Activated CD8-positive, alpha-beta memory T cell treated with anti-CD3 and anti-CD28 coated beads for 36 hours (primary cell): ENCODE results near the gene CTCF. TPM values are rescaled to one million over a fixed set of nuclear protein-coding genes. Genes with fewer than 3 reads are reported as not detected.

ENCODE experiments used
- CTCF ChIA-PET: fragments of 350-600 bp; sonication (Branson Sonifier 250); formaldehyde crosslinking; loops from one replicate; lab custom pipeline; 2021; ENCODE audit warnings: antibody characterized with exemption; lab: Charles Lee
- POLR2A ChIA-PET: fragments of 350-600 bp; sonication (Branson Sonifier 250); formaldehyde crosslinking; loops from one replicate; lab custom pipeline; 2021; ENCODE audit warnings: antibody characterized with exemption; lab: Charles Lee
- total RNA-seq, 2 experiments: library from RNA; stranded (reverse); gene quantifications; one replicate each; pipeline ENCODE4 v1.2.3, GENCODE V29; 2021

The CTCF gene
- total RNA-seq, 2 experiments from 2014 or later, result 54.2 to 55.1 TPM

DNA sequence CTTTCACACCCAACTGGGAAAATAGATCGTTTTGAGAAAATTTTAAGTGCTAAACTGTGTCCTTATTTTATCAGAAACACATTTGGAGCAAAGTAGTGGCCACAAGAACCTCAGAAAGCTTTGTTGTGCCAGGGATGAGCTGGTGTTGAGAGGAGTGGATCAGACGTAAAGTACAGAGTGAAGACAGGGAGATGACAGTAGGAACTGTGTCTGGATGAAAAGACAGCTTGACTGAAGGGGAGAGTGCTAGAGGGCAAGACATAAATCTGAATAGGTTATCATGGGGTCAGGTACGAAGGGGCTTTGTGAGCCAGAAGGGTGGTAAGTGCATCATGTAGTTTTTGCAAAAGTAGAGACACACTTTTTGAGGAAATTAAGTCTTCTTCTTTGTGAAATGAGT is 43.3 kb downstream of the CTCF start:
- ChIA-PET POLR2A (no interaction called here), CTCF (no interaction called here)

DNA sequence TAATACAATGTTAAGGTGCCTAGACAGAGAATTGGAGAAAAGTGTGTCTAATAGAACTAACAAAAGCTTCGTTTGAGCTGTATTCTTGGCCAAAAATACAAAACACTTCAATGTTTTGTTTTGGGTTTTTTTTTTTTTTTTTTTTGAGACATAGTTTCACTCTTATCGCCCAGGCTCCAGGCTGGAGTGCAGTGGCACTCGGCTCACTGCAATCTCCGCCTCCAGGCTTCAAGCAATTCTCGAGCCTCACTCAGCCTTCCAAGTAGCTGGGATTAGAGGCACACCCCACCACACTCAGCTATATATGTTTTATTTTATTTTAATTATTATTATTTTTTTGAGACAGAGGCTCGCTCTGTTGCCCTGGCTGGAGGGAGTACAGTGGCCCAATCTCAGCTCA is 44.3 kb downstream of the CTCF start:
- CTCF ChIA-PET, result interaction anchor here (0.6 to 0.7 kb wide), 2 partner anchors 45 to 67 kb away, joined by 3 to 4 read pairs; no protein-coding TSS in a partner anchor
- POLR2A ChIA-PET, result no interaction called here

DNA sequence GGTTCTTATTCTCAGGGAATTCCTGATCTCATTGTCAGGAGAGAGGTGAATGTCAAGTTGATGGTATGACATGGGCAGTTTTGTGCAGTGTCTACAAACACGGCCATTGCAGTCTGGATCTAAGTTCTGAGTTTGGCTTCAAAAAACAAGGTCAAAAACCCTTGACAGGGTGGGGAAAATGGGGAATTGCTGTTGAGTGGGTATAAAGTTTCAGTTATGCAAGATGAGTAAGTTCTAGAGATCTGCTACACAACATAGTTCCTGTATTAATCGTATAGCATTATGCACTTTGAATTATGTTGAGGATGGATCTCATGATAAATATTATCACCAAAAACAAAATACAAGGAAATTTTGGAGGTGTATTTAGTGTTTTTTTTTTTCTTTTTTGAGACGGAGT is 46.0 kb downstream of the CTCF start:
- ChIA-PET CTCF (no interaction called here), POLR2A (no interaction called here)

GRCh38 chr16:67613808-67614207 is 51.5 kb downstream of the CTCF start:
- ChIA-PET CTCF (interaction anchor here (1.5 kb wide), 2 partner anchors 9 to 67 kb away, joined by 4 to 5 read pairs; no protein-coding TSS in a partner anchor), POLR2A (interaction anchor here (0.6 kb wide), 1 partner anchor 82 kb away, joined by 3 read pairs; no protein-coding TSS in a partner anchor)

DNA sequence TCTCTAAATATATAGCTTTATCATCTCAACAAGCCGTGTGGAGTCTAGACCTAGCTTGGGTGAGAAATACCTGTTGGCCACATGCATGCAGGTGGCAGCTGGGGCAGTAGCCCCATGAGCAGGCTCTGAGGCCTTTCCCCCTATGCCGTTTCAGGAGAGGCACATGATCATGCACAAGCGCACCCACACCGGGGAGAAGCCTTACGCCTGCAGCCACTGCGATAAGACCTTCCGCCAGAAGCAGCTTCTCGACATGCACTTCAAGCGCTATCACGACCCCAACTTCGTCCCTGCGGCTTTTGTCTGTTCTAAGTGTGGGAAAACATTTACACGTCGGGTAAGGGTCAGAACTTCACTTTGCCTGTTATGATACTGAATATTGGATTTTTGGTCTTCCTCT is 65.9 kb downstream of the CTCF start:
- ChIA-PET POLR2A (interaction anchor here (0.6 kb wide), 1 partner anchor 46 kb away, joined by 3 read pairs; no protein-coding TSS in a partner anchor), CTCF (no interaction called here)

DNA sequence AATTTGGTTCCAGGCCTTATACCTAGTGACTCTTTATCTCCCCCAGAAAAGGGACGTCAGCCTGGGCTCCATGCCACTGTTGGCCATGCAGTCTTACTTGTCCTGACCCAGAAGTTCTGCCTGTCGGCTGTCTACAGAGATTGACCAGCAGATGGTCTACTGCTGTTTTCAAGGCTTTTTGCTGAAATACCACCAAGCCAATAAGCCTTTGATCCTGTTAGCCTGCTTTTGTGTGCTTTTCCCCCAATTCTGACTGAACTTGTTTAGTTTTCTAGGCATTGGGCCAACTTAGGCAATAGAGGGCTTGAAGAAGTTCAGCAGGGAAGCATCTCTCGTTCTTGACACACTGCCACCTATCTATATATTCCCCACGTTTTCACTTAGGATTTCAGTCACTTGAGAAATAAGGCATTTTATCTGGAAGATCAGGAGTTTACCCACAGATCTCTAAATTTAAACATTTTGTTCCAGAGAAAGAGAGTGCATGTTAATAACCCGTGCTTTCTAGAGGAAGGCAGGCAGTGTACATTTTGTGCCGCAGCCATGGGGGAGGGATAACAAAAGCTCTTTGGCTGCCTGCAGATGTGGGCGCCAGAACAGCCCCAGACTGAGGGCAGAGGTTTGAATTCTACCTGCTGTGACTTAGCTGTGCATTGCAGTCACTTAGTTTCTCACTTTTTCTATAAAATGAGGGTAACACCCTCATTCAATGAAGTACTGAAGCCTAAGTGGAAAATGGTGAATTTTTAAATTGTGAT is 70.3 kb downstream of the CTCF start:
- CTCF ChIA-PET, result interaction anchor here (1.8 kb wide), 1 partner anchor 112 kb away, joined by 8 read pairs; no protein-coding TSS in a partner anchor
- POLR2A ChIA-PET, result no interaction called here

GRCh38 chr16:67636713-67637112 is 74.4 kb downstream of the CTCF start:
- CTCF ChIA-PET, result interaction anchor here (2.2 kb wide), 1 partner anchor 115 kb away, joined by 6 read pairs; no protein-coding TSS in a partner anchor
- POLR2A ChIA-PET, result no interaction called here

DNA sequence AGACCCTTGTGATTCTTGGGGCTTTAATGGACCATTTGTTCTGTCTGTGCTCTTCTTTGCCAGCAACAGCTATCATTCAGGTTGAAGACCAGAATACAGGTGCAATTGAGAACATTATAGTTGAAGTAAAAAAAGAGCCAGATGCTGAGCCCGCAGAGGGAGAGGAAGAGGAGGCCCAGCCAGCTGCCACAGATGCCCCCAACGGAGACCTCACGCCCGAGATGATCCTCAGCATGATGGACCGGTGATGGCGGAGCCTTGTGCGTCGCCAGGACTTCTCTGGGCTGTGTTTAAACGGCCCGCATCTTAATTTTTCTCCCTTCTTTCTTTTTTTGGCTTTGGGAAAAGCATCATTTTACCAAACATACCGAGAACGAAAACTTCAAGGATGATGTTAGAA is 75.3 kb downstream of the CTCF start:
- ChIA-PET POLR2A (no interaction called here), CTCF (interaction anchor here (1.0 to 2.2 kb wide), 2 partner anchors 75 to 116 kb away, joined by 3 to 6 read pairs; partner anchors contain the start of gene CTCF)

DNA sequence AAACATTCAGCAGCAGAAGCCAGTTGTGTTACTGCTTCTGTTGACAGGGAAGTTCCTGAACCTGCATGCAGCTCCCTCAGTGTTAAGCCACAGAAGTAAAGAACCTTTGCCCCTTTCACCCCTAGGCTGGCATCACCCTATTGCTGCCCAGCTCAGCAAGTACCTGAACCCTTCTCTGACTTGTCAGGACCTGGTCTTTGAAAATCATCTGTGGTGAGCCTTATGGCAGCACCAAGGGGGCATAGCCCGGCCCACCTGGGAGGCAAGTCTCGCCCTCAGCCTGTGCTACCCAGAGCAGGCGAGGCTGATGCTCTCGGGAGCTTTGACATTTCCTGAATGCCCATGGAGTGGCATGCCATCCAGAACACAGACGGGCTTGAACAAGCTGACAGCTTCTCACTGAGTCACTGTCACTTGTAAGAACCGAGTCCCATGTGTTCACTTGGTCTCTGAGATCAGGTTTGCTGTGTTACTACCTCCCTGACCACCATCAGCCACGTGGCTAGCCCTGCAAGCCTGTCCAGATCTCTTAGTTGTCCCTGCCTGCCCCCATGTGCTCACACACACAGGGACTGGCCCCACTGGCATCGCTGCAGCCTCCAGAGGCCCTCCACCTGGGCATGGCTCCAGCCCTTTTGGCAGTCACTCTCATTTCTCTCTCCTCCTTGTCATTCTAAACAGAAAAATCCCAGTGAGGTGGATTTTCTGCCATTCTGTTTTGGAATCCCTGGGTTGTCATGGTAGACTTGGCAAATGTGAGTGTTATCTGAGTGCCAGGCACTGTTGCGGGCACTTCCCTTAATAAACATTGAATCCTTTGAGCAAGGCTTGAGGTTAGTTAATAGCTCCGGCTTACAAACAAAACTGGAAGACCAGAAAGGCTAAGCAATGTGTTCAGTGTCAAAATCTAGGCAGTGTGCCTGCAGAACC is 79.7 kb downstream of the CTCF start:
- POLR2A ChIA-PET, result no interaction called here
- CTCF ChIA-PET, result interaction anchor here (0.7 to 10.7 kb wide), 3 partner anchors 80 to 120 kb away, joined by 3 to 126 read pairs (median 50); no protein-coding TSS in a partner anchor

GRCh38 chr16:67644038-67644437 is 81.7 kb downstream of the CTCF start:
- ChIA-PET CTCF (interaction anchor here (0.7 to 10.7 kb wide), 14 partner anchors 13 to 130 kb away, joined by 3 to 126 read pairs (median 12); partner anchors contain the start of genes ACD and CTCF), POLR2A (interaction anchor here (0.6 to 2.6 kb wide), 5 partner anchors 50 to 123 kb away, joined by 3 to 17 read pairs (median 12); partner anchors contain the start of gene CTCF)

GRCh38 chr16:67645397-67646121 is 83.2 kb downstream of the CTCF start:
- POLR2A ChIA-PET, result interaction anchor here (0.8 to 4.3 kb wide), 9 partner anchors 8 to 124 kb away, joined by 3 to 28 read pairs (median 9); partner anchors contain the start of genes ACD, C16orf86, CTCF and ENKD1
- CTCF ChIA-PET, result interaction anchor here (0.6 to 10.7 kb wide), 27 partner anchors 10 to 286 kb away, joined by 3 to 126 read pairs (median 5); partner anchors contain the start of genes ACD, CTCF, RANBP10 and TSNAXIP1

DNA sequence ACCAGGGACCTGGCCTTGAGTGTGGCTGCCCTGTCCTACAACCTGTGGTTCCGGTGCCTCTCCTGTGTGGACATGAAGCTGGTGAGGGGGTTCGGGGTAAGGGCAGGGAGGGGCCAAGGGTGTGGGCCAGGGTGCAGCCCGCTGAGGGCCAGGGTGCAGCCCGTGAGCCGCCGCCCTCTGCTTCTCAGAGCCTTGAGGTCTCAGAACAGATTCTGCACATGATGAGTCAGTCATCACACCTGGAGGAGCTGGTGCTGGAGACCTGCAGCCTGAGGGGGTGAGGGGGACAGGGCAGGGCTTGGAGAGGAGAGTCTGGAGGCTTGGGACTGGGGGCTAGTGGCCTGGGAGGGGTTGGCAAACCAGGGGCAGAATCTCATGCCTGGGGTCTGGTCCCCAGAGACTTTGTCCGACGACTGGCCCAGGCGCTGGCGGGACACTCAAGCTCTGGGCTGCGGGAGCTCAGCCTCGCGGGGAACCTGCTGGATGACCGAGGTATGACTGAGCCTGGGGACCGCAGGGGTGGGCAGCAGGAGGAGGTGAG is 84.9 kb downstream of the CTCF start:
- ChIA-PET POLR2A (interaction anchor here (4.3 kb wide), 1 partner anchor 12 kb away, joined by 28 read pairs; the partner anchor contains the start of gene ACD), CTCF (interaction anchor here (2.4 to 10.7 kb wide), 6 partner anchors 9 to 153 kb away, joined by 7 to 126 read pairs (median 37); partner anchors contain the start of genes ACD and CTCF)

- CTCF ChIA-PET, result interaction anchor here (4.0 to 10.7 kb wide), 5 partner anchors 9 to 126 kb away, joined by 15 to 126 read pairs (median 41); partner anchors contain the start of genes ACD and CTCF
- POLR2A ChIA-PET, result interaction anchor here (4.3 kb wide), 1 partner anchor 11 kb away, joined by 28 read pairs; the partner anchor contains the start of gene ACD
Measured at GRCh38 chr16:67647681-67648080, 85.4 kb downstream of the CTCF start.

DNA sequence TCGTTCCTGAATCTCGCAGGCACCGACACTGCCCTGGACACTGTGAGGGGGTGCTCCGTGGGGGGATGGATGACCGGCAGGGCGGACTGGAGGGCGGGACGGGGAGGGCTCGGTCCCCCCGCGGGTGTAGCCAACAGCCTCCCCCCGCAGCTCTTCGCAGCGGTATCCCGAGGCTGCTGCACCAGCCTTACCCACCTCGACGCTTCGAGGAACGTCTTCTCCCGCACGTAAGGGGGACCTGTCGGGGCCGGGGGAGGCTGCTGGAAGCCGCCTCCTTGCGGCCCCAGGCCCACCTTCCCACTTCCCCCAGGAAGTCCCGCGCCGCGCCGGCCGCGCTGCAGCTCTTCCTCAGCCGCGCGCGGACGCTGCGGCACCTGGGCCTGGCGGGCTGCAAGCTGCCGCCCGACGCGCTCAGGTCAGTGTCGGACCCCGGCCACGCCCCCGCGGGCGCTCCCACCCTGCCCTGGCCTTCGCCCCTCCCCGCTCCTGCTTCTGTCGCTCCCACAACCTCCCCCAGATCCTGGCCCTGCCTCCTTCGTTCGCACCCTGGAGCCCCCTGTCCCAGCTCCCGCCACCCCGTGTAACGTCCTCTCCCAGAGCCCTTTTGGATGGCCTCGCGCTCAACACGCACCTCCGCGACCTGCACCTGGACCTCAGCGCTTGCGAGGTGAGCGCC is 85.9 kb downstream of the CTCF start:
- ChIA-PET CTCF (interaction anchor here (1.1 to 10.7 kb wide), 4 partner anchors 8 to 101 kb away, joined by 4 to 126 read pairs (median 37); partner anchors contain the start of gene CTCF), POLR2A (interaction anchor here (4.3 kb wide), 1 partner anchor 11 kb away, joined by 28 read pairs; the partner anchor contains the start of gene ACD)

- CTCF ChIA-PET, result interaction anchor here (1.1 to 10.7 kb wide), 2 partner anchors 26 to 101 kb away, joined by 4 to 126 read pairs; no protein-coding TSS in a partner anchor
- POLR2A ChIA-PET, result interaction anchor here (4.3 kb wide), 1 partner anchor 10 kb away, joined by 28 read pairs; the partner anchor contains the start of gene ACD
Measured at GRCh38 chr16:67648764-67649407, 86.6 kb downstream of the CTCF start.

DNA sequence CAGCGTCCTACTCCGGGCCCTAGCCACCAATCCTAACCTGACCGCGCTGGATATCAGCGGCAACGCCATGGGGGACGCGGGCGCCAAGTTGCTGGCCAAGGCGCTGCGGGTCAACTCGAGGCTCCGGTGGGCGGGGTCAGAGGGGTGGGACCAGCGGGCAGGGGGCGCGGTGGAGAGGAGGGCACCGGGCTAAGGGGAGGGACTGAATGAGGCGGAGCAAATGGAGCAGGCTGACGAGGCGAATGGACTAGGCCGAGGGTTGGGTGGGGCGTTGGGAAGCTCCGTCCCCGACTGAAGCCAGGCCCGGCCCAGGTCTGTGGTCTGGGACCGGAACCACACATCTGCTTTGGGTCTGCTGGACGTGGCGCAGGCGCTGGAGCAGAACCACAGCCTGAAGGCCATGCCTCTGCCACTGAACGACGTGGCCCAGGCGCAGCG is 87.2 kb downstream of the CTCF start:
- ChIA-PET CTCF (interaction anchor here (1.1 to 10.7 kb wide), 2 partner anchors 26 to 102 kb away, joined by 4 to 126 read pairs; no protein-coding TSS in a partner anchor), POLR2A (no interaction called here)
